ENCODE measurements around the gene STING1. TPM values are rescaled to one million over a fixed set of nuclear protein-coding genes. Genes with fewer than 3 reads are reported as not detected.

STING1 gene
- total RNA-seq, 3 donors from 2014 or later (not counting 1 experiment from before 2014, with no cell fraction given) = 95.5 to 98.9 (median 96.6) TPM

DNA sequence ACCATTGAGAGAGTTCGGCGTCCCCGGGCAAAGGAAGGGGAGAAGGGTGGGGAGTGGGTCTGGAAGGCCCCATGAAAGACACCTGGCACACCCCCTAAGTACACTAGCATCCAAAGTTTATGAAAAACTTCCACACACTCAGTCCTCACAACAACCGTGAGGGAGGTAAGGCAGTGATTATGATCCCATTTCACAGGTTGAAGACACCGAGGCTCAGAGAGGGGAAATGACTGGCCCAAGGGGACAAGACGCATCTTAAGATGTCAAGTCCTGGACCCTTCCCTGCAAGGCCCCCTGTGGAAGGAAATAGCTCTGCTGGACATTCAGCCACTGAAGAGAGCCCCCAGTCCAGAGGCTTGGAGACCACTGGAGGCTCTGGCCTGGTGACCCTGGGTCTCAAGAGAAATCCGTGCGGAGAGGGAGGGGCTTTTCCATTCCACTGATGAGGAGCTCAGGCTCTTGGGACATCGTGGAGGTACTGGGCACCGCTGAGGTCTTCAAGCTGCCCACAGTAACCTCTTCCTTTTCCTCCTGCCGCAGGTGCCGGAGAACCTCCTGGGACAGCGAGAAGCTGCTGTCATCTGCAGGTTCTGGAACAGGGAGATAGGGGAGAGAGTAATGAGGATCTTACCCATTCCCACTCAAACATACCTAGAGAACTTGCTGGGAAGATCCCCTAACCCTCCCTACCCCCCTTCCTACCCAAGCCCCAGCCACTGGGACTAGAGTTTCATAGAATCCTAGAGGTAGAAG, 6.5 kb downstream of the STING1 start:
- H3K9me3 ChIP-seq (ENCODE audit: control insufficient read depth, insufficient read depth, low read length) = no peaks in the 10 kb centered on the region
- DNase-seq = no peak

DNA sequence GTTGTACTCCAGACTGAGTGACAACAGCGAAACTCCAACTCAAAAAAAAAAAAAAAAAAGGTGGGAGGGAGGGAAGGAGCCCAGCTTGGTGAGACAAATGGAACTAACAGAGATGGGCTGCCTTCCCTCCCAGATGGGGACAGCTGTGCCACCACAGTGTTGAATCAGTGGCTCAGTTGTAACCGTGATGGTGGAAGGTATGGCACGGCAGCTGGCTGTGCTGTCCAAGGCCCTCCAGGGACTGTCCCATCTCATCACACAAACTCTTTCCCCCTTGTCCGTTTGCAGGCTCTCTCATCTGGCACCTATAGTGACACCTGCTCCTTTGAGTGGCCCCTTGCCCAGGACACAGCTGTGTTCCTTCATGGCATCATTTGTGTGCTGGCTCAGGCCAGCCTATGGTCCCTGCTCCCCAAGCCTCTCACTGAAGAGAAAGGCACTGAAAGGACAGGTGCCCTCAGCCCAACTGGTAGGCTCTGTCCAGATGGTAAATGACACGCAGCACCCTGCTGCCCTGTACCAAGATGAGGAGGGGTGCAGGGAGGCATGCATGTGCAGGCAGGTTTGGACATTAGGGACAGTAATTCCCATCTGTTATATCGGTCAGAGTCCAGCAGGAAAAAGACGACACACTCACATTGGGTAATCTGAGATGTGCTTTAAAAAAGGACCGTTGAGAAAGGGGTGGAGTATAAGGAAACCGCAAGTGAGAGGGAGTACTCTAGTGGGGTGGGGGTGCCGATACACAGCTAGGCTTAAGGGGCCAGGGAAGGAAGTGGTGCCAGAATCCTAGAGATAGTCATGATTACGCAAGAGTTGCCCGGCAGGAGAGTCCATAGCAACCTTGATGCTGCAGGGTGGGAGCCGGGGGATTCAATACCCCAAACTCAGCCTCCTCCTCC, 7.4 kb downstream of the STING1 start:
- no peaks in the 10 kb centered on the region for H3K27me3 Mint-ChIP-seq (ENCODE audit: low read depth in 2 of 2)
- Histone ChIP-seq H3K9me3 (ENCODE audit: control insufficient read depth, insufficient read depth, low read length) (no peaks in the 10 kb centered on the region), H3K4me1 (ENCODE audit: control insufficient read depth, insufficient read depth, low read length) (peaks cover 93% of the 10 kb centered on the region), H3K27me3 (ENCODE audit: control insufficient read depth, insufficient read depth, low read length) (no peaks in the 10 kb centered on the region), H3K4me3 (ENCODE audit: low read length) (no peak overlapping the region), H3K27ac (ENCODE audit: low read length) (no peak overlapping the region), H3K36me3 (ENCODE audit: control insufficient read depth, insufficient read depth, low read length) (peaks cover 25% of the 10 kb centered on the region)
- intact Hi-C loops (cut with micrococcal nuclease) = no loop called here
- H3K9me3 Mint-ChIP-seq = no peaks in the 10 kb centered on the region
- H3K4me1 Mint-ChIP-seq = peaks cover 52 to 71% of the 10 kb centered on the region in 2 donors
- H3K4me3 Mint-ChIP-seq = peak overlapping the region; percentile 77
- WGBS (ENCODE audit: insufficient coverage) = 24% methylated on average over 13 of the region's 13 CpGs
- DNase-seq (peak in 1 of 2 donors; percentile 57), ATAC-seq (peak; percentile 68 to 81 (median 79))
- TF ChIP-seq, protein P1, sequence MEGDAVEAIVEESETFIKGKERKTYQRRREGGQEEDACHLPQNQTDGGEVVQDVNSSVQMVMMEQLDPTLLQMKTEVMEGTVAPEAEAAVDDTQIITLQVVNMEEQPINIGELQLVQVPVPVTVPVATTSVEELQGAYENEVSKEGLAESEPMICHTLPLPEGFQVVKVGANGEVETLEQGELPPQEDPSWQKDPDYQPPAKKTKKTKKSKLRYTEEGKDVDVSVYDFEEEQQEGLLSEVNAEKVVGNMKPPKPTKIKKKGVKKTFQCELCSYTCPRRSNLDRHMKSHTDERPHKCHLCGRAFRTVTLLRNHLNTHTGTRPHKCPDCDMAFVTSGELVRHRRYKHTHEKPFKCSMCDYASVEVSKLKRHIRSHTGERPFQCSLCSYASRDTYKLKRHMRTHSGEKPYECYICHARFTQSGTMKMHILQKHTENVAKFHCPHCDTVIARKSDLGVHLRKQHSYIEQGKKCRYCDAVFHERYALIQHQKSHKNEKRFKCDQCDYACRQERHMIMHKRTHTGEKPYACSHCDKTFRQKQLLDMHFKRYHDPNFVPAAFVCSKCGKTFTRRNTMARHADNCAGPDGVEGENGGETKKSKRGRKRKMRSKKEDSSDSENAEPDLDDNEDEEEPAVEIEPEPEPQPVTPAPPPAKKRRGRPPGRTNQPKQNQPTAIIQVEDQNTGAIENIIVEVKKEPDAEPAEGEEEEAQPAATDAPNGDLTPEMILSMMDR (IDR thresholded peaks at IDR 0.05) = no peak
- peak overlapping the region; percentile 75 to 79 for H3K27ac Mint-ChIP-seq
- no peaks in the 10 kb centered on the region for H3K36me3 Mint-ChIP-seq

More for the DNA sequence above, 6.5 kb downstream of the STING1 start:
- TF ChIP-seq, protein P1 (IDR thresholded peaks at IDR 0.05) = no peak
- H3K27me3 ChIP-seq (ENCODE audit: control insufficient read depth, insufficient read depth, low read length) = no peaks in the 10 kb centered on the region
- Mint-ChIP-seq H3K36me3 (no peaks in the 10 kb centered on the region), H3K27me3 (ENCODE audit: low read depth in 2 of 2) (no peaks in the 10 kb centered on the region), H3K4me1 (peaks cover 51 to 70% of the 10 kb centered on the region in 2 donors), H3K4me3 (peak overlapping the region; percentile 77), H3K27ac (peak overlapping the region; percentile 75 to 79), H3K9me3 (no peaks in the 10 kb centered on the region)
- no peak for ATAC-seq
- H3K4me3 ChIP-seq (ENCODE audit: low read length) = no peak overlapping the region
- WGBS (ENCODE audit: insufficient coverage) = 51% methylated on average over 7 of the region's 13 CpGs
- peaks cover 93% of the 10 kb centered on the region for H3K4me1 ChIP-seq (ENCODE audit: control insufficient read depth, insufficient read depth, low read length)
- H3K36me3 ChIP-seq (ENCODE audit: control insufficient read depth, insufficient read depth, low read length) = peaks cover 30% of the 10 kb centered on the region
- intact Hi-C loops (cut with micrococcal nuclease) = no loop called here
- no peak overlapping the region for H3K27ac ChIP-seq (ENCODE audit: low read length)

DNA sequence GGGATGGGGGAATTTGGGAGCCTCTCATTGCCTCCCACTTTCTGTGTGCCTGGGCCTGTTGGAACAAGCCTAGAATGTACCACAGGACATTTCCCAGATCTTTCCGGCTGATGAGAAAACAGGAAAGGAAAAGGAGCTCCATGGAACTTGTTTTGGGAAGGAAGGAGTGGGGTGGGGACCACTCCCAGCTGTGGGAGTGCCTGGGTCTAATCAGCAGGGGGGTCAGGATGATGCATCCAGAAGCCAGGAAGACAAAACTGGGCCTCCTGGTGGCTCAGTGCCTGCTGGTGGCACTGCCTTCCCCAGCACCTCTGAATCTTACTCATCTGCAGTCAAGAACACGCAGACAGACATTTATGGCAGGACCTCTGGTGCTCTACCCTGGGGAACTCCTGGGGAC, 9.0 kb downstream of the STING1 start:
- no peak overlapping the region for H3K27ac ChIP-seq (ENCODE audit: low read length)
- H3K4me1 ChIP-seq (ENCODE audit: control insufficient read depth, insufficient read depth, low read length) = peaks cover 91% of the 10 kb centered on the region
- 90% methylated on average over 2 of the region's 2 CpGs for WGBS (ENCODE audit: insufficient coverage)
- no peak for DNase-seq
- Mint-ChIP-seq H3K9me3 (no peaks in the 10 kb centered on the region), H3K36me3 (no peaks in the 10 kb centered on the region), H3K4me3 (peak overlapping the region; percentile 63), H3K4me1 (peaks cover 62 to 83% of the 10 kb centered on the region in 2 donors), H3K27ac (no peak overlapping the region), H3K27me3 (ENCODE audit: low read depth in 2 of 2) (no peaks in the 10 kb centered on the region)
- no peak for ATAC-seq
- no peaks in the 10 kb centered on the region for H3K9me3 ChIP-seq (ENCODE audit: control insufficient read depth, insufficient read depth, low read length)
- H3K27me3 ChIP-seq (ENCODE audit: control insufficient read depth, insufficient read depth, low read length) = no peaks in the 10 kb centered on the region
- peaks cover 20% of the 10 kb centered on the region for H3K36me3 ChIP-seq (ENCODE audit: control insufficient read depth, insufficient read depth, low read length)
- no peak overlapping the region for H3K4me3 ChIP-seq (ENCODE audit: low read length)
- intact Hi-C loops (cut with micrococcal nuclease) = no loop called here
- TF ChIP-seq, protein P1 (IDR thresholded peaks at IDR 0.05) = no peak
